ENCODE data around the gene WRAP73. TPM values are rescaled to one million over a fixed set of nuclear protein-coding genes. Genes with fewer than 3 reads are reported as not detected.

Gene WRAP73
- total RNA-seq, 1 donor from 2014 or later: 30.1 TPM

- no peak for ATAC-seq (ENCODE audit: low read depth)
- H3K27me3 Mint-ChIP-seq: peaks cover 39% of the 10 kb centered on the region
- no peak overlapping the region for H3K27ac Mint-ChIP-seq
Observed at GRCh38 chr1:3654549-3655281, 4.8 kb upstream of the WRAP73 start.

GRCh38 chr1:3653286-3653618 lies 3.3 kb upstream of the WRAP73 start:
- H3K36me3 Mint-ChIP-seq (ENCODE audit: low read depth): no peaks in the 10 kb centered on the region
- peaks cover 33% of the 10 kb centered on the region for H3K27me3 Mint-ChIP-seq
- no peak for TF ChIP-seq CTCF (IDR thresholded peaks at IDR 0.05)
- ChIA-PET CTCF (no interaction called here), POLR2A (interaction anchor here (0.8 kb wide), 2 partner anchors 24 to 162 kb away, joined by 3 to 4 read pairs; no protein-coding TSS in a partner anchor)
- ATAC-seq (ENCODE audit: low read depth): no peak
- no peak for DNase-seq
- H3K27ac Mint-ChIP-seq: no peak overlapping the region
- no peaks in the 10 kb centered on the region for H3K9me3 Mint-ChIP-seq
- peaks cover 44% of the 10 kb centered on the region for H3K4me1 Mint-ChIP-seq
- intact Hi-C loops (cut with micrococcal nuclease): no loop called here
- H3K4me3 Mint-ChIP-seq: peak overlapping the region; percentile 30

More at GRCh38 chr1:3654549-3655281, 4.8 kb upstream of the WRAP73 start:
- ChIA-PET POLR2A (interaction anchor here (1.1 to 2.2 kb wide), 5 partner anchors 11 to 36 kb away, joined by 3 to 42 read pairs (median 3); no protein-coding TSS in a partner anchor), CTCF (no interaction called here)
- H3K4me1 Mint-ChIP-seq: peaks cover 33% of the 10 kb centered on the region
- intact Hi-C loops (cut with micrococcal nuclease): no loop called here
- no peak overlapping the region for H3K4me3 Mint-ChIP-seq
- no peak for TF ChIP-seq CTCF (IDR thresholded peaks at IDR 0.05)
- no peak for DNase-seq
- no peaks in the 10 kb centered on the region for H3K9me3 Mint-ChIP-seq
- no peaks in the 10 kb centered on the region for H3K36me3 Mint-ChIP-seq (ENCODE audit: low read depth)

GRCh38 chr1:3652548-3653285 lies 2.8 kb upstream of the WRAP73 start:
- TF ChIP-seq CTCF (IDR thresholded peaks at IDR 0.05): no peak
- intact Hi-C loops (cut with micrococcal nuclease): no loop called here
- Mint-ChIP-seq H3K27ac (no peak overlapping the region), H3K9me3 (no peaks in the 10 kb centered on the region), H3K4me1 (peaks cover 50% of the 10 kb centered on the region), H3K27me3 (peaks cover 30% of the 10 kb centered on the region), H3K4me3 (peak overlapping the region; percentile 46), H3K36me3 (ENCODE audit: low read depth) (peaks cover 5% of the 10 kb centered on the region)
- no peak for DNase-seq
- ATAC-seq (ENCODE audit: low read depth): no peak
- ChIA-PET POLR2A (interaction anchor here (0.8 to 0.9 kb wide), 4 partner anchors 12 to 1245 kb away, joined by 3 to 4 read pairs (median 3); no protein-coding TSS in a partner anchor), CTCF (no interaction called here)

GRCh38 chr1:3651930-3652547 lies 2.1 kb upstream of the WRAP73 start, which contains the start of gene TP73:
TSS of gene TP73 (plus strand) at chr1:3652516. CDS start at chr1:3682366, 29,850 bp downstream.
- Mint-ChIP-seq H3K9me3 (no peaks in the 10 kb centered on the region), H3K36me3 (ENCODE audit: low read depth) (peaks cover 11% of the 10 kb centered on the region), H3K4me3 (peak within 1 kb of the TSS; percentile 66), H3K4me1 (peaks cover 46% of the 10 kb centered on the region), H3K27ac (peak within 1 kb of the TSS; percentile 18), H3K27me3 (peaks cover 26% of the 10 kb centered on the region)
- intact Hi-C loops (cut with micrococcal nuclease): no loop called here
- no peak for ATAC-seq (ENCODE audit: low read depth)
- TF ChIP-seq CTCF (IDR thresholded peaks at IDR 0.05): no peak
- ChIA-PET CTCF (interaction anchor here (0.9 kb wide), 1 partner anchor 25 kb away, joined by 4 read pairs; no protein-coding TSS in a partner anchor), POLR2A (interaction anchor here (0.6 to 1.2 kb wide), 4 partner anchors 13 to 1245 kb away, joined by 3 to 5 read pairs (median 3); no protein-coding TSS in a partner anchor)
- no peak for DNase-seq

Measured in activated B cell treated with CpG ODN at 0.5 μM for 24 hours (primary cell).